H1 (cell line): ENCODE measurements around the gene ARHGAP5. TPM values are rescaled to one million over a fixed set of nuclear protein-coding genes. Genes with fewer than 3 reads are reported as not detected.
A peak's percentile ranks its signal among the peaks of the same experiment; 100 is the strongest.

Experiments used
- BACH1 ChIP-seq: IDR thresholded peaks from 2 replicates; pipeline ENCODE4 v1.6.1; 2012; ENCODE audit warnings: low read length, improper control_type of control experiment
- BRCA1 ChIP-seq: IDR thresholded peaks from 2 replicates; pipeline ENCODE4 v1.6.1; 2012; ENCODE audit warnings: low read depth, low read length, improper control_type of control experiment
- CBX8 ChIP-seq: fragments of 300-800, 300-1000 bp; sonication (generic); IDR thresholded peaks from 2 replicates; pipeline ENCODE4 v1.7.1; 2016; ENCODE audit warnings: low read depth, low read length, borderline replicate concordance
- CEBPB ChIP-seq: IDR thresholded peaks from 2 replicates; pipeline ENCODE4 v1.6.1; 2012; ENCODE audit warnings: low read depth, low read length
- CHD2 ChIP-seq: IDR thresholded peaks from 2 replicates; pipeline ENCODE4 v1.6.1; 2012; ENCODE audit warnings: low read length, improper control_type of control experiment
- CREB1 ChIP-seq: IDR thresholded peaks from 2 replicates; pipeline ENCODE4 v1.6.1; 2012; ENCODE audit warnings: inconsistent platforms
- CTBP2 ChIP-seq: IDR thresholded peaks from 2 replicates; pipeline ENCODE4 v1.7.0; 2011; ENCODE audit warnings: borderline replicate concordance, mild to moderate bottlenecking, moderate library complexity, mixed read lengths, low read length; ENCODE audit not compliant: insufficient read depth, insufficient read length
- EP300 ChIP-seq, 2 experiments: IDR thresholded peaks; 1 replicate in 1 of 2; 2 replicates in 1 of 2; pipeline ENCODE4 v1.6.1; 2011 to 2012; ENCODE audit warnings: low read depth in 2 of 2, low read length in 2 of 2, mild to moderate bottlenecking in 2 of 2, borderline replicate concordance in 1 of 2, inconsistent platforms in 1 of 2, moderate library complexity in 1 of 2
- GTF2F1 ChIP-seq: IDR thresholded peaks from 2 replicates; pipeline ENCODE4 v1.6.1; 2012; ENCODE audit warnings: low read depth, low read length, improper control_type of control experiment, borderline replicate concordance
- HDAC2 ChIP-seq, 2 experiments: fragments of 300-600 bp in 1 of 2; sonication (generic) in 1 of 2; IDR thresholded peaks; 2 replicates each; pipeline ENCODE4 v1.6.1; 2011 to 2012; ENCODE audit warnings: low read depth in 2 of 2, low read length in 2 of 2, mild to moderate bottlenecking in 2 of 2, moderate library complexity in 2 of 2, borderline replicate concordance in 1 of 2, inconsistent platforms in 1 of 2
- MAX ChIP-seq: IDR thresholded peaks from 2 replicates; pipeline ENCODE4 v1.6.1; 2012; ENCODE audit warnings: inconsistent platforms
- NANOG ChIP-seq: IDR thresholded peaks from 2 replicates; pipeline ENCODE4 v1.6.1; 2011; ENCODE audit warnings: low read length, low read depth, mild to moderate bottlenecking, inconsistent platforms; ENCODE audit not compliant: insufficient read depth, poor library complexity, severe bottlenecking
- POLR2A ChIP-seq, 2 experiments: IDR thresholded peaks; 1 replicate in 1 of 2; 2 replicates in 1 of 2; pipeline ENCODE4 v1.6.1; 2011; ENCODE audit warnings: low read depth in 2 of 2, low read length in 2 of 2, mild to moderate bottlenecking in 2 of 2; ENCODE audit errors: control extremely low read depth in 1 of 2
- RAD21 ChIP-seq, 2 experiments: IDR thresholded peaks in 1 of 2; conservative IDR thresholded peaks in 1 of 2; 2 replicates each; pipeline ENCODE4 v1.6.1; 2011; ENCODE audit warnings: low read depth in 2 of 2, low read length in 2 of 2, improper control_type of control experiment in 1 of 2, inconsistent platforms in 1 of 2, mild to moderate bottlenecking in 1 of 2, moderate library complexity in 1 of 2
- RBBP5 ChIP-seq: IDR thresholded peaks from 2 replicates; pipeline ENCODE4 v1.7.1; 2012; ENCODE audit warnings: low read depth, mild to moderate bottlenecking, inconsistent platforms, low read length, moderate library complexity, borderline replicate concordance
- RFX5 ChIP-seq: IDR thresholded peaks from 2 replicates; pipeline ENCODE4 v1.6.1; 2011; ENCODE audit warnings: low read depth, low read length, improper control_type of control experiment, borderline replicate concordance
- SAP30 ChIP-seq: fragments of 300-600 bp; sonication (generic); IDR thresholded peaks from 2 replicates; pipeline ENCODE4 v1.7.1; 2012; ENCODE audit warnings: low read length, moderate library complexity, mild to moderate bottlenecking, inconsistent platforms; ENCODE audit not compliant: insufficient read depth, insufficient replicate concordance
- SP1 ChIP-seq: IDR thresholded peaks from 2 replicates; pipeline ENCODE4 v1.6.1; 2011; ENCODE audit warnings: low read depth, low read length
- TAF1 ChIP-seq: IDR thresholded peaks from 2 replicates; pipeline ENCODE4 v1.6.1; 2011; ENCODE audit warnings: mild to moderate bottlenecking, low read depth, low read length
- TAF7 ChIP-seq: optimal IDR thresholded peaks from 2 replicates; pipeline ENCODE3; 2011; ENCODE audit warnings: low read depth, mild to moderate bottlenecking, inconsistent platforms, low read length, moderate library complexity, borderline replicate concordance
- TEAD4 ChIP-seq: IDR thresholded peaks from 2 replicates; pipeline ENCODE4 v1.6.1; 2012; ENCODE audit warnings: low read depth, low read length, inconsistent platforms, mixed read lengths
- USF2 ChIP-seq: IDR thresholded peaks from 2 replicates; pipeline ENCODE4 v1.6.1; 2011; ENCODE audit warnings: low read length, improper control_type of control experiment
- polyA plus RNA-seq, 7 experiments: library from polyadenylated mRNA; depleted of rRNA in 3 of 7; stranded (reverse) in 5 of 7; unstranded in 2 of 7; fragments of >200 nt in 5 of 7; fragments of 200-250 nt in 2 of 7; gene quantifications; 1 replicate in 5 of 7; 2 replicates in 1 of 7; 4 replicates in 1 of 7; pipeline versions ENCODE4 v1.2.1 to v1.2.3, GENCODE V29; 2011 to 2013; ENCODE audit warnings: missing spikeins in 2 of 7, mixed read lengths in 2 of 7
- total RNA-seq: library from RNA; stranded (reverse); fragmentation: NEBNext Ultra II Directional; extraction: Animal tissue kit (Norgen Biotek cat#: 25700); gene quantifications from 2 replicates; pipeline ENCODE4 v1.2.1, GENCODE V29; 2021

Gene ARHGAP5
- total and polyA plus RNA-seq, 2 of the 8 experiments (the other 6 are each of a cell fraction or from before 2014, with no cell fraction given): 7.8 to 77.3 TPM

GRCh38 chr14:32077081-32078022, at the start of gene ARHGAP5 (continued):
- TF ChIP-seq TEAD4 (no peak), POLR2A (IDR thresholded peaks at IDR 0.05; ENCODE audit: control extremely low read depth in 1 of 2, low read depth in 2 of 2, low read length in 2 of 2) (peak in 1 of 2 experiments; percentile 88; a peak in 2 of 3 replicates), CBX8 (no peak), USF2 (no peak), BACH1 (no peak), CHD2 (no peak), EP300 (IDR thresholded peaks at IDR 0.05; ENCODE audit: borderline replicate concordance in 1 of 2, low read depth in 2 of 2, low read length in 2 of 2) (0 out of 3 replicates have a peak, but pooled peaks of 1 of the 2 experiments have one; percentile 8), SP1 (no peak), TAF1 (peak; percentile 88), CREB1 (no peak), NANOG (no peak), SAP30 (no peak), GTF2F1 (no peak), CEBPB (no peak), RAD21 (IDR thresholded peaks at IDR 0.05 in 1 of 2, conservative IDR thresholded peaks at IDR 0.05 in 1 of 2; ENCODE audit: low read depth in 2 of 2, low read length in 2 of 2) (no peak; a peak in 1 of 4 replicates), CTBP2 (peak; percentile 21), MAX (no peak), HDAC2 (IDR thresholded peaks at IDR 0.05; ENCODE audit: borderline replicate concordance in 1 of 2, low read depth in 2 of 2, low read length in 2 of 2) (no peak), BRCA1 (no peak), RFX5 (no peak), RBBP5 (peak; percentile 92), TAF7 (no peak)
